Fibroblast of lung (primary cell): ENCODE results near the gene TTC22. TPM values are rescaled to one million over a fixed set of nuclear protein-coding genes. Genes with fewer than 3 reads are reported as not detected.

Source experiments
- DNase-seq, 2 donors: peaks; one replicate each; pipeline versions ENCODE4 v3.0.0 to v3.0.0-alpha.2; 2010; ENCODE audit warnings: low read depth in 2 of 2
- H2AFZ ChIP-seq: 2 replicates; pipeline ENCODE4 v1.5.1; 2012; ENCODE audit warnings: low read length, control low read depth, inconsistent platforms
- H3K27ac ChIP-seq: 2 replicates; pipeline ENCODE4 v1.5.1; 2011; ENCODE audit warnings: low read length, control low read depth; ENCODE audit not compliant: insufficient read depth
- H3K27me3 ChIP-seq: 2 replicates; pipeline ENCODE4 v1.5.1; 2011; ENCODE audit warnings: mild to moderate bottlenecking, low read length; ENCODE audit not compliant: control insufficient read depth, insufficient read depth
- H3K36me3 ChIP-seq: 2 replicates; pipeline ENCODE4 v1.5.1; 2011; ENCODE audit warnings: low read length; ENCODE audit not compliant: control insufficient read depth, insufficient read depth
- H3K4me1 ChIP-seq: 2 replicates; pipeline ENCODE4 v1.5.1; 2011; ENCODE audit warnings: low read length; ENCODE audit not compliant: control insufficient read depth, insufficient read depth; ENCODE audit errors: extremely low read depth
- H3K4me2 ChIP-seq: 2 replicates; pipeline ENCODE4 v1.5.1; 2011; ENCODE audit warnings: low read length, control low read depth; ENCODE audit not compliant: insufficient read depth; ENCODE audit errors: extremely low read depth
- H3K4me3 ChIP-seq, 4 experiments: fragments of 200-600 bp in 1 of 4; sonication (generic) in 1 of 4; replicated peaks in 1 of 4; 2 replicates each; pipeline ENCODE4 v1.5.1; 2011 to 2016; ENCODE audit warnings: low read length in 4 of 4, low read depth in 3 of 4, mild to moderate bottlenecking in 3 of 4, control low read depth in 2 of 4, inconsistent platforms in 1 of 4, mixed read lengths in 1 of 4; ENCODE audit not compliant: insufficient read depth in 1 of 4; ENCODE audit errors: control extremely low read depth in 1 of 4
- H3K79me2 ChIP-seq: 2 replicates; pipeline ENCODE4 v1.5.1; 2012; ENCODE audit warnings: mild to moderate bottlenecking, low read length, inconsistent platforms; ENCODE audit not compliant: control insufficient read depth, insufficient read depth
- H3K9ac ChIP-seq: 2 replicates; pipeline ENCODE4 v1.5.1; 2011; ENCODE audit warnings: mild to moderate bottlenecking, low read length, control low read depth; ENCODE audit not compliant: insufficient read depth
- H3K9me3 ChIP-seq: 2 replicates; pipeline ENCODE4 v1.5.1; 2012; ENCODE audit warnings: low read depth, low read length; ENCODE audit not compliant: control insufficient read depth, insufficient read depth
- H4K20me1 ChIP-seq: 2 replicates; pipeline ENCODE4 v1.5.1; 2011; ENCODE audit warnings: low read length; ENCODE audit not compliant: control insufficient read depth, insufficient read depth; ENCODE audit errors: extremely low read depth
- CTCF ChIP-seq, 2 donors: IDR thresholded peaks in 1 of 2; conservative IDR thresholded peaks in 1 of 2; 1 replicate in 1 of 2; 2 replicates in 1 of 2; pipeline ENCODE4 v1.5.1; 2011 to 2012; ENCODE audit warnings: low read length in 2 of 2, control low read depth in 1 of 2, inconsistent platforms in 1 of 2, low read depth in 1 of 2, mild to moderate bottlenecking in 1 of 2
- EZH2 ChIP-seq: IDR thresholded peaks from 2 replicates; pipeline ENCODE4 v1.5.1; 2012; ENCODE audit warnings: low read length, control low read depth, mild to moderate bottlenecking; ENCODE audit errors: missing control alignments
- polyA plus RNA-seq, 2 donors: library from polyadenylated mRNA; depleted of rRNA in 1 of 2; stranded (reverse) in 1 of 2; unstranded in 1 of 2; fragments of >200 nt; gene quantifications; 2 replicates each; pipeline ENCODE4 v1.2.1, GENCODE V29; 2011 to 2012; ENCODE audit warnings: missing spikeins in 1 of 2
- total RNA-seq: library from RNA; depleted of rRNA; stranded (reverse); fragments of >200 nt; gene quantifications from 2 replicates; pipeline ENCODE4 v1.2.1, GENCODE V29; 2014

The TTC22 gene
- total and polyA plus RNA-seq, 2 donors (not counting 1 experiment from before 2014, with no cell fraction given), result not detected

- Histone ChIP-seq H3K27ac (no peak overlapping the region), H4K20me1 (no peaks in the 10 kb centered on the region), H3K4me3 (no peak overlapping the region)
Measured at GRCh38 chr1:54836594-54836993, 35.5 kb upstream of the TTC22 start.

GRCh38 chr1:54835970-54836369, 34.8 kb upstream of the TTC22 start:
- TF ChIP-seq CTCF (conservative IDR thresholded peaks at IDR 0.05 in 1 of 2, IDR thresholded peaks at IDR 0.05 in 1 of 2; ENCODE audit: low read depth in 1 of 2, low read length in 2 of 2) (no peak), EZH2 (no peak)
- Histone ChIP-seq H4K20me1 (no peaks in the 10 kb centered on the region), H3K9me3 (no peaks in the 10 kb centered on the region), H3K36me3 (no peaks in the 10 kb centered on the region), H3K4me2 (no peak overlapping the region), H3K9ac (no peak overlapping the region), H3K27me3 (peaks cover 28% of the 10 kb centered on the region), H2AFZ (no peak overlapping the region), H3K4me3 (no peak overlapping the region), H3K27ac (no peak overlapping the region), H3K79me2 (no peaks in the 10 kb centered on the region), H3K4me1 (no peaks in the 10 kb centered on the region)
- DNase-seq, result no peak

More at GRCh38 chr1:54836594-54836993, 35.5 kb upstream of the TTC22 start:
- no peak overlapping the region for H3K4me2 ChIP-seq
- no peak overlapping the region for H3K9ac ChIP-seq
- no peak for DNase-seq
- H3K36me3 ChIP-seq, result no peaks in the 10 kb centered on the region
- H3K4me1 ChIP-seq, result no peaks in the 10 kb centered on the region
- no peaks in the 10 kb centered on the region for H3K79me2 ChIP-seq
- TF ChIP-seq EZH2 (no peak), CTCF (conservative IDR thresholded peaks at IDR 0.05 in 1 of 2, IDR thresholded peaks at IDR 0.05 in 1 of 2; ENCODE audit: low read depth in 1 of 2, low read length in 2 of 2) (no peak)
- H2AFZ ChIP-seq, result no peak overlapping the region
- H3K9me3 ChIP-seq, result no peaks in the 10 kb centered on the region
- peaks cover 28% of the 10 kb centered on the region for H3K27me3 ChIP-seq

- no peak for DNase-seq
- TF ChIP-seq EZH2 (no peak), CTCF (conservative IDR thresholded peaks at IDR 0.05 in 1 of 2, IDR thresholded peaks at IDR 0.05 in 1 of 2; ENCODE audit: low read depth in 1 of 2, low read length in 2 of 2) (no peak)
Measured at GRCh38 chr1:54835131-54835898, 34.2 kb upstream of the TTC22 start.

More at GRCh38 chr1:54835131-54835898, 34.2 kb upstream of the TTC22 start:
- Histone ChIP-seq H3K27ac (no peak overlapping the region), H3K4me2 (no peak overlapping the region), H3K9me3 (no peaks in the 10 kb centered on the region), H3K36me3 (no peaks in the 10 kb centered on the region), H3K27me3 (peaks cover 30% of the 10 kb centered on the region), H2AFZ (no peak overlapping the region), H3K9ac (no peak overlapping the region), H3K4me1 (no peaks in the 10 kb centered on the region), H3K4me3 (no peak overlapping the region), H4K20me1 (no peaks in the 10 kb centered on the region), H3K79me2 (no peaks in the 10 kb centered on the region)
